H9 (cell line): ENCODE data around the gene CENPO. TPM values are rescaled to one million over a fixed set of nuclear protein-coding genes. Genes with fewer than 3 reads are reported as not detected.

Experiments used
- DNase-seq: peaks from one replicate; pipeline ENCODE4 v3.0.0-alpha.2; 2017
- H2AFZ ChIP-seq: one replicate; pipeline ENCODE4 v1.6.1; 2013; ENCODE audit warnings: mild to moderate bottlenecking, low read length, control low read depth, moderate library complexity
- H2AK5ac ChIP-seq: 2 replicates; pipeline ENCODE4 v1.6.1; 2013; ENCODE audit warnings: low read length, control low read depth, mixed read lengths; ENCODE audit not compliant: insufficient read length
- H2BK120ac ChIP-seq: one replicate; pipeline ENCODE4 v1.6.1; 2013; ENCODE audit warnings: low read depth, mild to moderate bottlenecking, low read length, control low read depth, inconsistent platforms; ENCODE audit not compliant: poor library complexity, severe bottlenecking
- H2BK12ac ChIP-seq: 2 replicates; pipeline ENCODE4 v1.6.1; 2013; ENCODE audit warnings: low read length, control low read depth, mixed read lengths, low read depth; ENCODE audit not compliant: insufficient read length
- H2BK15ac ChIP-seq: 2 replicates; pipeline ENCODE4 v1.6.1; 2013; ENCODE audit warnings: low read depth, low read length, control low read depth
- H2BK20ac ChIP-seq: one replicate; pipeline ENCODE4 v1.6.1; 2013; ENCODE audit warnings: low read depth, mild to moderate bottlenecking, low read length, control low read depth, inconsistent platforms; ENCODE audit not compliant: poor library complexity, severe bottlenecking
- H2BK5ac ChIP-seq: 2 replicates; pipeline ENCODE4 v1.6.1; 2013; ENCODE audit warnings: low read length, control low read depth, mixed read lengths; ENCODE audit not compliant: insufficient read length
- H3K14ac ChIP-seq: 2 replicates; pipeline ENCODE4 v1.6.1; 2013; ENCODE audit warnings: low read length, control low read depth; ENCODE audit not compliant: insufficient read depth
- H3K18ac ChIP-seq: 2 replicates; pipeline ENCODE4 v1.6.1; 2013; ENCODE audit warnings: low read depth, mild to moderate bottlenecking, mixed read lengths, low read length, control low read depth; ENCODE audit not compliant: insufficient read length
- H3K23ac ChIP-seq: 2 replicates; pipeline ENCODE4 v1.6.1; 2013; ENCODE audit warnings: low read length, control low read depth, mixed read lengths, low read depth; ENCODE audit not compliant: insufficient read length
- H3K23me2 ChIP-seq: 2 replicates; pipeline ENCODE4 v1.6.1; 2013; ENCODE audit warnings: low read depth, mild to moderate bottlenecking, mixed read lengths, low read length, control low read depth; ENCODE audit not compliant: insufficient read length, poor library complexity, severe bottlenecking
- H3K27ac ChIP-seq: 2 replicates; pipeline ENCODE4 v1.5.1; 2013; ENCODE audit warnings: low read length, control low read depth, mixed read lengths, low read depth; ENCODE audit not compliant: insufficient read length
- H3K27me3 ChIP-seq: 2 replicates; pipeline ENCODE4 v1.6.1; 2013; ENCODE audit warnings: low read length, control low read depth, inconsistent platforms; ENCODE audit not compliant: insufficient read depth
- H3K4ac ChIP-seq: 2 replicates; pipeline ENCODE4 v1.6.1; 2013; ENCODE audit warnings: low read depth, mild to moderate bottlenecking, control low read depth, inconsistent platforms, low read length, moderate library complexity
- H3K4me1 ChIP-seq: 2 replicates; pipeline ENCODE4 v1.6.1; 2013; ENCODE audit warnings: low read length, control low read depth, inconsistent platforms; ENCODE audit not compliant: insufficient read depth
- H3K4me2 ChIP-seq: 2 replicates; pipeline ENCODE4 v1.6.1; 2013; ENCODE audit warnings: low read length, control low read depth, mixed read lengths; ENCODE audit not compliant: insufficient read length, insufficient read depth
- H3K56ac ChIP-seq: 2 replicates; pipeline ENCODE4 v1.6.1; 2013; ENCODE audit warnings: low read depth, mild to moderate bottlenecking, mixed read lengths, low read length, control low read depth; ENCODE audit not compliant: insufficient read length
- H3K79me1 ChIP-seq: 2 replicates; pipeline ENCODE4 v1.6.1; 2013; ENCODE audit warnings: low read depth, mild to moderate bottlenecking, moderate library complexity, low read length, control low read depth, inconsistent platforms; ENCODE audit not compliant: insufficient read depth, poor library complexity, severe bottlenecking
- H3K79me2 ChIP-seq: 2 replicates; pipeline ENCODE4 v1.6.1; 2013; ENCODE audit warnings: low read length, control low read depth, inconsistent platforms; ENCODE audit not compliant: insufficient read depth
- H3K9ac ChIP-seq: 2 replicates; pipeline ENCODE4 v1.6.1; 2013; ENCODE audit warnings: low read length, control low read depth, mixed read lengths; ENCODE audit not compliant: insufficient read length; ENCODE audit errors: extremely low read depth
- H3K9me3 ChIP-seq: one replicate; pipeline ENCODE4 v1.6.1; 2013; ENCODE audit warnings: low read depth, low read length, inconsistent platforms; ENCODE audit not compliant: control insufficient read depth
- H3T11ph ChIP-seq: one replicate; pipeline ENCODE4 v1.6.1; 2013; ENCODE audit warnings: mild to moderate bottlenecking, low read length, control low read depth, inconsistent platforms
- H4K20me1 ChIP-seq: one replicate; pipeline ENCODE4 v1.6.1; 2013; ENCODE audit not compliant: control insufficient read depth, insufficient read length, insufficient read depth
- H4K5ac ChIP-seq: 2 replicates; pipeline ENCODE4 v1.6.1; 2013; ENCODE audit warnings: low read depth, mild to moderate bottlenecking, mixed read lengths, low read length, control low read depth; ENCODE audit not compliant: insufficient read length
- H4K8ac ChIP-seq: replicated peaks from 2 replicates; pipeline ENCODE4 v1.6.1; 2013; ENCODE audit warnings: low read length, control low read depth, mixed read lengths, low read depth; ENCODE audit not compliant: insufficient read length
- H4K91ac ChIP-seq: 2 replicates; pipeline ENCODE4 v1.6.1; 2013; ENCODE audit warnings: low read depth, mild to moderate bottlenecking, moderate library complexity, mixed read lengths, low read length, control low read depth; ENCODE audit not compliant: insufficient read length
- H3K27ac Mint-ChIP-seq, 3 experiments: 2 replicates in 2 of 3; 3 replicates in 1 of 3; pipeline ENCODE4 v1.8.0; 2020 to 2021; ENCODE audit warnings: mixed read lengths in 3 of 3, mild to moderate bottlenecking in 1 of 3, moderate library complexity in 1 of 3
- H3K27me3 Mint-ChIP-seq: 2 replicates; pipeline ENCODE4 v1.8.0; 2021; ENCODE audit warnings: low read depth, mild to moderate bottlenecking, moderate library complexity, mixed read lengths
- H3K36me3 Mint-ChIP-seq, 3 experiments: 2 replicates in 2 of 3; 3 replicates in 1 of 3; pipeline ENCODE4 v1.8.0; 2020 to 2021; ENCODE audit warnings: low read depth in 3 of 3, mixed read lengths in 3 of 3; ENCODE audit not compliant: insufficient read depth in 1 of 3
- H3K4me1 Mint-ChIP-seq, 2 experiments: 2 replicates each; pipeline ENCODE4 v1.8.0; 2020; ENCODE audit warnings: mixed read lengths in 2 of 2
- H3K4me3 Mint-ChIP-seq, 2 experiments: 2 replicates in 1 of 2; 3 replicates in 1 of 2; pipeline ENCODE4 v1.8.0; 2020 to 2021; ENCODE audit warnings: mild to moderate bottlenecking in 2 of 2, mixed read lengths in 2 of 2, moderate library complexity in 1 of 2
- H3K9me3 Mint-ChIP-seq, 2 experiments: 2 replicates in 1 of 2; 3 replicates in 1 of 2; pipeline ENCODE4 v1.8.0; 2020; ENCODE audit warnings: mild to moderate bottlenecking in 2 of 2, mixed read lengths in 2 of 2, moderate library complexity in 1 of 2
- CTCF ChIP-seq: fragments of 200-600 bp; sonication (generic); conservative IDR thresholded peaks from 3 replicates; pipeline ENCODE4 v1.8.0; 2021; ENCODE audit warnings: antibody characterized with exemption, mild to moderate bottlenecking
- WGBS: extraction: QIAGEN DNeasy Blood & Tissue Kit; methylation state at CpG from one replicate; pipeline ENCODE4 v1.1.7; 2013; ENCODE audit warnings: missing lambda C conversion rate, low lambda C conversion rate, mixed read lengths; ENCODE audit not compliant: insufficient read length; ENCODE audit errors: extremely low coverage; 5-methylcytosine and 5-hydroxymethylcytosine counted together
- total RNA-seq: library from RNA; stranded (reverse); gene quantifications from 2 replicates; pipeline ENCODE4 v1.2.1, GENCODE V29; 2021

The CENPO gene
- total RNA-seq, 1 experiment from 2014 or later = 49.5 TPM

GRCh38 chr2:24844023-24844685 is 50.9 kb downstream of the CENPO start:
- no peak overlapping the region for H2AK5ac ChIP-seq
- no peak overlapping the region for H3K27ac Mint-ChIP-seq
- H3K27me3 Mint-ChIP-seq = no peaks in the 10 kb centered on the region; the same call in 1 of the 2 replicates

More at GRCh38 chr2:24844023-24844685, 50.9 kb downstream of the CENPO start:
- Histone ChIP-seq H4K5ac (no peak overlapping the region), H3K14ac (no peak overlapping the region), H4K91ac (no peak overlapping the region), H3K27me3 (no peaks in the 10 kb centered on the region), H2BK20ac (no peak overlapping the region), H3K4me2 (no peak overlapping the region), H3K4ac (no peak overlapping the region), H3K27ac (no peak overlapping the region), H2BK5ac (no peak overlapping the region), H4K8ac (no peak overlapping the region), H3K79me1 (no peaks in the 10 kb centered on the region), H3K4me1 (no peaks in the 10 kb centered on the region), H3T11ph (no peak overlapping the region), H2BK120ac (no peak overlapping the region), H3K23ac (no peak overlapping the region), H3K56ac (no peak overlapping the region), H3K79me2 (no peaks in the 10 kb centered on the region), H2BK15ac (no peak overlapping the region), H3K23me2 (no peaks in the 10 kb centered on the region), H3K9me3 (peaks cover 8% of the 10 kb centered on the region), H3K9ac (no peak overlapping the region), H3K18ac (no peak overlapping the region), H2BK12ac (no peak overlapping the region), H2AFZ (no peak overlapping the region), H4K20me1 (no peaks in the 10 kb centered on the region)
- H3K9me3 Mint-ChIP-seq = peaks cover 22 to 24% of the 10 kb centered on the region in 2 experiments
- DNase-seq = no peak
- peaks cover 27 to 39% (median 37%) of the 10 kb centered on the region in 3 experiments for H3K36me3 Mint-ChIP-seq
- peaks cover 7 to 9% of the 10 kb centered on the region in 2 experiments; a peak in 3 of 4 replicates for H3K4me1 Mint-ChIP-seq
- no peak for TF ChIP-seq CTCF
- no CpG with 5 or more reads among the region's 9 CpGs for WGBS
- H3K4me3 Mint-ChIP-seq = no peak overlapping the region
